ENCODE measurements around the gene LILRA6.

The LILRA6 gene

GRCh38 chr19:54188215-54188871 is 54.2 kb downstream of the LILRA6 start:
- DNase-seq (ENCODE audit: low spot score) (no peak), FAIRE-seq (no peak)

DNA sequence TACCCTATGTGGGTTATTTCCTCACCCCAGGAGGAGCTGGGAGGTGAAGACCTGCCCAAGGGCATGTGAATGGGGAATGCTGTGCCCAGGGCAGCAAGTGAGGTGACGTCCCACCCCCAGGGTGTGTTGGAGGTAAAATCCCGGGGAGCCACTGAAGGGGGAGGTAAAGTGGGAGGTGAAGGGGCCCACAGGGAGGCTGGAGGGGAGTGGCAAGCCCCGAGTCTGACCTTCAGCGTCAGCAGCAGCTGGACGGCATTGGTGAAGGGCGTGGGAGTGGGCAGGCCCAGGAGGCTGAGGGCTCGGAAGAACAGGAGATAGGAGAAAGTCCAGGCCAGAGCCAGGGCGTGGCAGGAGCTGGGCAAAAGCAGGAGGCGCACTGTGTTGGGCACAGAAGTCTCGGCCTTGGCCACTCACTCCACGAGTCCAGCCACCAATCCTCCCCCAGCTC is 55.6 kb downstream of the LILRA6 start:
- DNase-seq (ENCODE audit: low spot score) (no peak), FAIRE-seq (no peak)
